Endothelial cell of umbilical vein (primary cell): ENCODE measurements around the gene IL3RA.

Experiments
- EZH2 ChIP-seq: IDR thresholded peaks from 2 replicates; pipeline ENCODE4 v1.6.1; 2012; ENCODE audit warnings: borderline replicate concordance, low read depth, mild to moderate bottlenecking, moderate library complexity, low read length, inconsistent platforms; ENCODE audit not compliant: severe bottlenecking
- FOS ChIP-seq: IDR thresholded peaks from 2 replicates; pipeline ENCODE4 v1.6.1; 2011; ENCODE audit warnings: mild to moderate bottlenecking, low read length, moderate library complexity, borderline replicate concordance; ENCODE audit not compliant: insufficient read depth
- GATA2 ChIP-seq: IDR thresholded peaks from 2 replicates; pipeline ENCODE4 v1.7.0; 2011; ENCODE audit warnings: low read depth, mild to moderate bottlenecking, moderate library complexity, mixed read lengths, low read length; ENCODE audit not compliant: insufficient read length, insufficient read depth
- JUN ChIP-seq: IDR thresholded peaks from 2 replicates; pipeline ENCODE4 v1.6.1; 2011; ENCODE audit warnings: borderline replicate concordance, low read depth; ENCODE audit not compliant: insufficient read length, insufficient read depth
- MYC ChIP-seq: IDR thresholded peaks from one replicate; pipeline ENCODE4 v1.6.1; 2011; ENCODE audit warnings: mild to moderate bottlenecking, low read depth, low read length
- POLR2A ChIP-seq: IDR thresholded peaks from 2 replicates; pipeline ENCODE4 v1.6.1; 2012; ENCODE audit warnings: low read depth, mild to moderate bottlenecking, control low read depth, low read length
- POLR2AphosphoS5 ChIP-seq: IDR thresholded peaks from 2 replicates; pipeline ENCODE4 v1.6.1; 2012; ENCODE audit warnings: low read depth, mild to moderate bottlenecking, control low read depth, low read length, moderate library complexity; ENCODE audit not compliant: insufficient read depth
- TF ChIP-seq, protein P1 (sequence below), 2 donors: IDR thresholded peaks; 1 replicate in 1 of 2; 2 replicates in 1 of 2; pipeline ENCODE4 v1.5.1; 2011; ENCODE audit warnings: low read length in 2 of 2, mild to moderate bottlenecking in 2 of 2, moderate library complexity in 2 of 2, control low read depth in 1 of 2, inconsistent platforms in 1 of 2, low read depth in 1 of 2; ENCODE audit not compliant: insufficient read depth in 1 of 2; ENCODE audit errors: extremely low read depth in 1 of 2
- TF ChIP-seq, protein P2 (sequence below): IDR thresholded peaks from 2 replicates; pipeline ENCODE4 v1.6.1; 2011; ENCODE audit not compliant: insufficient read depth, insufficient read length

DNA sequence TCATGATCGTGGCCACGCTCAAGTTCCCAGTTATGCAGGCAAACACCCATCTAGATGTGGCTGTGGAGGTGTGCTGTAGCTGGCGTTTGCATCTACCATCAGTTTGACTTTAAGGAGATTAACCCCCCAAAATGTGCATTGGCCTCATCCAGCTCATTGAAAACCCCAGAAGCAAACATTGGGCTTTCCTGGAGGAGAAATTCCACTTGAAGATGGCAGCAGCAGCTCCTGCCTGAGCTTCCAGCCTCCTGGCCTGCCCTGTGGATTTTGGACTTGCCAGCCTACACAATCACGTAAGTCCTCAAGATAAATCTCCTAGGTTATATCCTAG lies 85.5 kb downstream of the IL3RA start:
- TF ChIP-seq, protein P1, sequence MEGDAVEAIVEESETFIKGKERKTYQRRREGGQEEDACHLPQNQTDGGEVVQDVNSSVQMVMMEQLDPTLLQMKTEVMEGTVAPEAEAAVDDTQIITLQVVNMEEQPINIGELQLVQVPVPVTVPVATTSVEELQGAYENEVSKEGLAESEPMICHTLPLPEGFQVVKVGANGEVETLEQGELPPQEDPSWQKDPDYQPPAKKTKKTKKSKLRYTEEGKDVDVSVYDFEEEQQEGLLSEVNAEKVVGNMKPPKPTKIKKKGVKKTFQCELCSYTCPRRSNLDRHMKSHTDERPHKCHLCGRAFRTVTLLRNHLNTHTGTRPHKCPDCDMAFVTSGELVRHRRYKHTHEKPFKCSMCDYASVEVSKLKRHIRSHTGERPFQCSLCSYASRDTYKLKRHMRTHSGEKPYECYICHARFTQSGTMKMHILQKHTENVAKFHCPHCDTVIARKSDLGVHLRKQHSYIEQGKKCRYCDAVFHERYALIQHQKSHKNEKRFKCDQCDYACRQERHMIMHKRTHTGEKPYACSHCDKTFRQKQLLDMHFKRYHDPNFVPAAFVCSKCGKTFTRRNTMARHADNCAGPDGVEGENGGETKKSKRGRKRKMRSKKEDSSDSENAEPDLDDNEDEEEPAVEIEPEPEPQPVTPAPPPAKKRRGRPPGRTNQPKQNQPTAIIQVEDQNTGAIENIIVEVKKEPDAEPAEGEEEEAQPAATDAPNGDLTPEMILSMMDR (IDR thresholded peaks at IDR 0.05; ENCODE audit: extremely low read depth in 1 of 2, insufficient read depth in 1 of 2, low read depth in 1 of 2, low read length in 2 of 2), result no peak
- TF ChIP-seq POLR2A, result no peak
- TF ChIP-seq MYC, result no peak
- no peak for TF ChIP-seq POLR2AphosphoS5
- no peak for TF ChIP-seq EZH2
- no peak for TF ChIP-seq JUN
- TF ChIP-seq, protein P2, sequence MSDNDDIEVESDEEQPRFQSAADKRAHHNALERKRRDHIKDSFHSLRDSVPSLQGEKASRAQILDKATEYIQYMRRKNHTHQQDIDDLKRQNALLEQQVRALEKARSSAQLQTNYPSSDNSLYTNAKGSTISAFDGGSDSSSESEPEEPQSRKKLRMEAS, result no peak
- TF ChIP-seq FOS, result no peak
- no peak for TF ChIP-seq GATA2
